WI38 (cell line): ENCODE results near the gene DDX3X.
"Not testable (repeated sequence)": the region's sequence is repeated elsewhere in the genome, so short reads cannot be mapped to it uniquely, and the experiment has no call there.

Experiments used
- H3K4me3 ChIP-seq: 2 replicates; pipeline ENCODE4 v1.5.1; 2011; ENCODE audit warnings: low read depth, mild to moderate bottlenecking, control low read depth, low read length
- TF ChIP-seq, protein P1 (sequence below): IDR thresholded peaks from 2 replicates; pipeline ENCODE4 v1.5.1; 2012; ENCODE audit warnings: low read depth, mild to moderate bottlenecking, control low read depth, low read length

The DDX3X gene

DNA sequence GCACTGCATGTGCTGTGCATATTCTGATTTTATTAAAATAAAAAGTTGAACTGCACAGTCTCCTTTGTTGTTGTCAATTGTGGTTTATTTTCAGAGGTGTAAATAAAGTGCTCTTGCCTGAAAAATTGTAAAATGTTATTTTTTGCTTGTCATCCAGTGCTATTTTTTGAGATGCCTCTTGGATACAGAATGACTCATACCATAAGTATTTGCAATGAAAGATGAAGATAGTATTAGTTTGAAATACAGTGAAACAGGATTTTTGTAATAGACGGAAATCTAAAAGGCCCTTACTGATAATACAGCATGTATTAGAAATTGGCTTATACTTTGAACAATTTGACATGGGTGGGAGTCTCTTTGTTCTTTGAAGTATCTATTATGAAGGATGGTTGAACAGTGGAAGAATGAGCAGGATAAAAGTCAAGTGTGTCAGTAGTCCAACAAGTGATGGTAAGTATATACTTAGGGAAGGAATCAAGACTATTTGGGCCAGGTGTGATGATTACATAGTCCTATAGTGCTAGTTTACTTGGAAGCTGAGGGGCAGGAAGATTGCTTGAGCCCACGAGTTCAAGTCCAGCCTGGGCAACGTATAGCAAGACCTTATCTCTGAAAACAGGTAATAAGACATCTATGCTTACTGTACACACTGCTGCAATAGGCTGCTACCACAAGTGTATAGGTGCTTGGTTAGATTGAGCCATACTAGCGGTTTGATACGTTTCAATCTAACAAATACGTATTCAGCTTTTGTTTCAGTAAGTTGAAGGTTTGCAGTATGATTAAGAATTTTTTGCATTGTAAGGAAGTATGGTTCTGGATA lies 16.4 kb downstream of the DDX3X start:
- no peak overlapping the region for H3K4me3 ChIP-seq
- TF ChIP-seq, protein P1, sequence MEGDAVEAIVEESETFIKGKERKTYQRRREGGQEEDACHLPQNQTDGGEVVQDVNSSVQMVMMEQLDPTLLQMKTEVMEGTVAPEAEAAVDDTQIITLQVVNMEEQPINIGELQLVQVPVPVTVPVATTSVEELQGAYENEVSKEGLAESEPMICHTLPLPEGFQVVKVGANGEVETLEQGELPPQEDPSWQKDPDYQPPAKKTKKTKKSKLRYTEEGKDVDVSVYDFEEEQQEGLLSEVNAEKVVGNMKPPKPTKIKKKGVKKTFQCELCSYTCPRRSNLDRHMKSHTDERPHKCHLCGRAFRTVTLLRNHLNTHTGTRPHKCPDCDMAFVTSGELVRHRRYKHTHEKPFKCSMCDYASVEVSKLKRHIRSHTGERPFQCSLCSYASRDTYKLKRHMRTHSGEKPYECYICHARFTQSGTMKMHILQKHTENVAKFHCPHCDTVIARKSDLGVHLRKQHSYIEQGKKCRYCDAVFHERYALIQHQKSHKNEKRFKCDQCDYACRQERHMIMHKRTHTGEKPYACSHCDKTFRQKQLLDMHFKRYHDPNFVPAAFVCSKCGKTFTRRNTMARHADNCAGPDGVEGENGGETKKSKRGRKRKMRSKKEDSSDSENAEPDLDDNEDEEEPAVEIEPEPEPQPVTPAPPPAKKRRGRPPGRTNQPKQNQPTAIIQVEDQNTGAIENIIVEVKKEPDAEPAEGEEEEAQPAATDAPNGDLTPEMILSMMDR = no peak

GRCh38 chrX:41350976-41351569 lies 17.1 kb downstream of the DDX3X start:
- TF ChIP-seq, protein P1 = no peak
- H3K4me3 ChIP-seq = no peak overlapping the region

GRCh38 chrX:41351923-41352322 lies 18.0 kb downstream of the DDX3X start:
- no peak overlapping the region for H3K4me3 ChIP-seq
- TF ChIP-seq, protein P1 = no peak

GRCh38 chrX:41352329-41352838 lies 18.4 kb downstream of the DDX3X start:
- TF ChIP-seq, protein P1 = no peak
- no peak overlapping the region for H3K4me3 ChIP-seq

- H3K4me3 ChIP-seq = no peak overlapping the region
- TF ChIP-seq, protein P1 = no peak
Observed at GRCh38 chrX:41353985-41354384, 20.0 kb downstream of the DDX3X start.

DNA sequence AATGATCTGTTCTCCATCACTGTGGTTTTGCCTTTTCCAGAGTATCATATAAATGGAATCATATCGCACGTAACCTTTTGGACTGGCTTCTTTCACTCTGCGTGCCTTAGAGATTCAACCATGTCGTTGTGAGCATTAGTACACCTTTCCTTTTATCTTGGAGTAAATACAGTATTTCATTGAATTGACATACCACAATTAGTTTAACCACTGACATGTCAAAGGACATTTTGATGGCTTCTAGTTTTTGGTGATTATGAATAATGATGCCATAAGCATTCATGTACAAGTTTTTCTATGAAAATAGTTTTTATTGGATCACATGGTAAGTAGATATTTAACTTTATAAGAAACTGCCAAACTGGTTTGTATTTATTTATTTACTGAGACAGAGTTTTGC lies 35.2 kb downstream of the DDX3X start:
- TF ChIP-seq, protein P1 = no peak
- no peak overlapping the region for H3K4me3 ChIP-seq

DNA sequence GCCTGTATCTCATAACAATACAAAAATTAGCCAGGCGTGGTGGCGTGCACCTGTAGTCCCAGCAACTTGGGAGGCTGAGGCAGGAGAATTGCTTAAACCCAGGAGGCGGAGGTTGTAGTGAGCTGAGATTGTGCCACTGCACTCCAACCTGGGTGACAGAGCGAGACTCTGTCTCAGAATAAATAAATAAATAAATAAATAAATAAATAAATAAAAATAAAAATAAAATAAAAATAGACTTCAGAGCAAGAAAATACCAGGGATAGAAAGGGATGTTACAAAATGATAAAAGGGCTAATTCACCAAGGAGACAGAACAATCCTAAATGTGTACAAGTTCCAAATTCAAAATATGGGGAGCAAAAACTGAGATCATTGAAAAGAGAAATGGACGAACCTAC lies 37.6 kb downstream of the DDX3X start:
- not testable (repeated sequence) for H3K4me3 ChIP-seq
